ENCODE data around the gene SERPINB7.

DNA sequence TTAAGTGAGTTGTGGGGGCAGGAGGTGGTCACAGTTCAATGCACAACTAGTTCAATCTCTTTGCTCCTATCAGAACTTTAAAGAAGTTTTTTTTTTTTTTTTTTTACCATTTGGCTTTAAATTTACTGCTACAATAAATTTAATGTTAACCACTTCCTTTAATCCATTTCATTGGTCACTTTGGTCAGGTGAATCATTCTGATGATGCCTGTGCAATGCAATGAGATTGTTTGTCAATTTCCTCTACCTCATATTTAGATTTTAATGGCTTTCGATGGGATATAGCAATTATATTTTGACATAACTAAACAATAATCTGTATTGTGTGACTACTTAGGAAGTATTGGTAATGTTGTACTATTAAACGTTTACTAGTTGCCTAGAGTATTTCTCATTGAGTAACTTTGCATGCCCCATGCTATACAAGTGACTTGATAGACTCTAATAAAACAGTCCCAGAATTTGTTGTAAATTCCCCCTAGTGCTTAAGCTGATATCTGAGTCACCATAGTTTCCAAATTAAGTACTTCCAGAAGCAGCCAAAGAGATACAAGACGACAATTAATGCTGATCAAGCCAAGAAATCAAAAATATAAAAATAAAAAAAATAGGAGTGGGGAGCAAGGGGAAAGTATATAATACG is 59.4 kb downstream of the SERPINB7 start:
- TF ChIP-seq, protein P1, sequence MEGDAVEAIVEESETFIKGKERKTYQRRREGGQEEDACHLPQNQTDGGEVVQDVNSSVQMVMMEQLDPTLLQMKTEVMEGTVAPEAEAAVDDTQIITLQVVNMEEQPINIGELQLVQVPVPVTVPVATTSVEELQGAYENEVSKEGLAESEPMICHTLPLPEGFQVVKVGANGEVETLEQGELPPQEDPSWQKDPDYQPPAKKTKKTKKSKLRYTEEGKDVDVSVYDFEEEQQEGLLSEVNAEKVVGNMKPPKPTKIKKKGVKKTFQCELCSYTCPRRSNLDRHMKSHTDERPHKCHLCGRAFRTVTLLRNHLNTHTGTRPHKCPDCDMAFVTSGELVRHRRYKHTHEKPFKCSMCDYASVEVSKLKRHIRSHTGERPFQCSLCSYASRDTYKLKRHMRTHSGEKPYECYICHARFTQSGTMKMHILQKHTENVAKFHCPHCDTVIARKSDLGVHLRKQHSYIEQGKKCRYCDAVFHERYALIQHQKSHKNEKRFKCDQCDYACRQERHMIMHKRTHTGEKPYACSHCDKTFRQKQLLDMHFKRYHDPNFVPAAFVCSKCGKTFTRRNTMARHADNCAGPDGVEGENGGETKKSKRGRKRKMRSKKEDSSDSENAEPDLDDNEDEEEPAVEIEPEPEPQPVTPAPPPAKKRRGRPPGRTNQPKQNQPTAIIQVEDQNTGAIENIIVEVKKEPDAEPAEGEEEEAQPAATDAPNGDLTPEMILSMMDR (IDR thresholded peaks at IDR 0.05; ENCODE audit: insufficient read depth, low read depth, low read length), result no peak
- no peak for TF ChIP-seq EZH2 (IDR thresholded peaks at IDR 0.05; ENCODE audit: insufficient read depth, low read length)
